ENCODE results near the gene MKI67.

MKI67 gene

GRCh38 chr10:128053356-128053755, 72.9 kb downstream of the MKI67 start:
- DNase-seq (ENCODE audit: low read depth in 1 of 2, low spot score in 1 of 2) = no peak

- no peak for DNase-seq (ENCODE audit: low read depth in 1 of 2, low spot score in 1 of 2)
These were observed 73.5 kb downstream of the MKI67 start for GRCh38 chr10:128052696-128053095.

GRCh38 chr10:128051548-128051947, 74.7 kb downstream of the MKI67 start:
- no peak for DNase-seq (ENCODE audit: low read depth in 1 of 2, low spot score in 1 of 2)

- DNase-seq (ENCODE audit: low read depth in 1 of 2, low spot score in 1 of 2) = no peak
These were observed 75.3 kb downstream of the MKI67 start for GRCh38 chr10:128050936-128051335.

- no peak for DNase-seq (ENCODE audit: low read depth in 1 of 2, low spot score in 1 of 2)
These were observed 76.1 kb downstream of the MKI67 start for GRCh38 chr10:128050121-128050516.

GRCh38 chr10:128049226-128050120, 76.8 kb downstream of the MKI67 start:
- no peak for DNase-seq (ENCODE audit: low read depth in 1 of 2, low spot score in 1 of 2)

GRCh38 chr10:128048819-128049210, 77.4 kb downstream of the MKI67 start:
- no peak for DNase-seq (ENCODE audit: low read depth in 1 of 2, low spot score in 1 of 2)

- no peak for DNase-seq (ENCODE audit: low read depth in 1 of 2, low spot score in 1 of 2)
These were observed 78.0 kb downstream of the MKI67 start for GRCh38 chr10:128047991-128048818.

GRCh38 chr10:128047351-128047750, 78.9 kb downstream of the MKI67 start:
- peak; percentile 58 to 67 for DNase-seq (ENCODE audit: low read depth in 1 of 2, low spot score in 1 of 2)

GRCh38 chr10:128046953-128047290, 79.3 kb downstream of the MKI67 start:
- no peak for DNase-seq (ENCODE audit: low read depth in 1 of 2, low spot score in 1 of 2)

Measured in stimulated activated CD4-positive, alpha-beta T cell treated with anti-CD3 and anti-CD28 coated beads, Interleukin-15, amount 100 ng/mL, for 1 hour (primary cell).